Activated CD4-positive, CD25-positive, alpha-beta regulatory T cell (primary cell): ENCODE data around the gene ZSCAN5B.
"Not testable (repeated sequence)": the region's sequence is repeated elsewhere in the genome, so short reads cannot be mapped to it uniquely, and the experiment has no call there.

Experiments
- DNase-seq, 4 experiments: peaks; one replicate each; lab custom pipeline; 2025; lab: John Stamatoyannopoulos, UW

ZSCAN5B gene

GRCh38 chr19:56197646-56198045 is at the start of gene ZSCAN5B:
ZSCAN5B (minus strand) TSS chr19:56197783; CDS start chr19:56193052, 4,731 bp downstream.
- not testable (repeated sequence) for DNase-seq

- not testable (repeated sequence) for DNase-seq
Measured at GRCh38 chr19:56245764-56246163, 48.2 kb upstream of the ZSCAN5B start.

DNA sequence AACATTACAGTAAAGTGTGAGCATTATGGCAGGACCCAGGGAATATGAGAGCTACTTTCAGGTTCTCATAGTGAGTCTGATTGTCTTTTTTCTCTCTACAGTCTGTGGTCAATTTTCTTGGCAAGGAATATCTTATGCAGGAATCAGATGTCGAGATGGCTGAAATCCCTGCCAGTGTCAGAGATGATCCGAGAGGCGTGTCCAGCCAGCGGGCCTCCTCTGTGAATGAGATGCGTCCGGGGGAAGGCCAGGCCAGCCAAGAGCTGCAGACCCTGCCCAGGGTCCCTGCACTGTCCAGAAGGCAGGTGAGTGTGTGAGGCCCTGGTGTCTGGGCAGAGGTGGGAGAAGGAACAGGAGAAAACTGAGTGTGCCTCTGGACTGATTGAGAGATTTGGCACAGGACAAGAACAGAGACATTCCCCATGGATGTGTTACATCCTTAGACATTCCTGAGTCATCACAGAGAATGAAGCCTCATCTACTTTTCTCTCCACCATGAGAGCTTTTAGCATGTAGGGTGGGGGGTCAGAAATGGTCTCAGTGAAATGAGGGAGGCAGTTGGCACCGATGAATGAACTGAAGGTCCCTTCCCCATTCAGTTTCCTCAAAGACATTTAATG is 47.6 kb upstream of the ZSCAN5B start:
- DNase-seq: no peak

DNA sequence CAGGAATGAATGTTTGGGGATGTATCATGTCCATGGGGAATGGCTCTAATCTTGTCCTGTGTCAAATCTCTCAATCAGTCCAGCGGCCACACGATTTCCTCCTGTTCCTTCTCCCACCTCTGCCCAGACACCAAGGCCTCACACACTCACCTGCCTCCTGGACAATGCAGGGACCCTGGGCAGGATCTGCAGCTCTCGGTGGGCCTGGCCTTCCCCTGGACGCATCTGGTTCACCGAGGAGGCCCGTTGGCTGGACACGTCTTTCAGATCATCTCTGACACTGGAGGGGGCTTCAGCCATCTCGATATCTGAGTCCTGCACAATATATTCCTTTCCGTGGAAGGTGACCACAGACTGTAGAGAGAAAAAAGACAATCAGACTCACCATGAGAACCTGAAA is 25.9 kb upstream of the ZSCAN5B start:
- DNase-seq: no peak

GRCh38 chr19:56222901-56223300 is 25.3 kb upstream of the ZSCAN5B start:
- no peak for DNase-seq

GRCh38 chr19:56221851-56222250 is 24.3 kb upstream of the ZSCAN5B start:
- no peak for DNase-seq

- not testable (repeated sequence) for DNase-seq
Measured at GRCh38 chr19:56221442-56221841, 23.9 kb upstream of the ZSCAN5B start.

- DNase-seq: no peak
Measured at GRCh38 chr19:56218961-56219360, 21.4 kb upstream of the ZSCAN5B start.

DNA sequence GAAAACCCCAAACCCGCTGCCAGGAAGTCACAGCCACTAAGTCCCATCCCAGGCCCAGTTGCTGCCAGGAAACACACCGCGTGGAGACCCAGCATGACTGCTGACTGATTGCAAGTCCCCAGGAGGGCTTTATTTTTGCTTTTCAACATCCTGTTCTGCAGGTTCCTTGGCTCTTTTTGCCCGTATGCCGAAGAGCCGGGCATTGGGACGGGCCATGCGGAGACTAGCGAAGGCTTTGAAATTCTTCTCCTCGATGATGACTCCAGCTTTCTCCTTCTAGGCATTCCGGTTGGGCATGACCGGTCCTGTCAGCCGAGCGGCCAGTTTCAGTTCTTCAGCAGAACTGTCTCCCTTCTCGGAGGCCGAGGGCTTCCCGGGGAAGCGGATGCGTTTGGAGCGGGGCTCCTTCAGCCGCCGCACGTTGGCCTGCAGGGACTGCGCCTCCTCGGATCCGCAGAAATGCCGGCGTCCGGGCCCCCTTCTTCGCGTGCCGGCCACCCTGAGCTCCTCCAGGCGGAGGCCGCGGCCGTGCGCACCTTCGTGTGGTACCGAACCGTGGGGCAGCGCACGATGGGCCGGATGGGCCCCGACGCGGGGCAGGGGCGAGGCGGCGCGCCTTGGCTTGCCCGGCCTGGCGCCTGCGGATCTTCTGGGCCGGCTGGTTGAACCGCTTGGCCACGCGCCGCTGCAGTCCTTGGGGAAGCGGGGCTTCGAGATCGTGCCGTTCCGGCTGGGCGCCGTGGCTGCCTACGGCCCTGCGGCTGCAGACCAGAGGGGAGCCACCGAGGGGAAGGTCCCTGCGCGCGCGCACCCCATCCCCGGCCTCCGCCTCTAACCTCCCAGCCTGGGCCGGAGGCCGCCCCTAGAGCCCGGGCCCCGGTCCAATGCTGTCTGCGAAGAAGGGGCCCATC is 19.7 kb upstream of the ZSCAN5B start:
- no peak for DNase-seq

- DNase-seq: no peak
Measured at GRCh38 chr19:56211718-56212117, 14.1 kb upstream of the ZSCAN5B start.

DNA sequence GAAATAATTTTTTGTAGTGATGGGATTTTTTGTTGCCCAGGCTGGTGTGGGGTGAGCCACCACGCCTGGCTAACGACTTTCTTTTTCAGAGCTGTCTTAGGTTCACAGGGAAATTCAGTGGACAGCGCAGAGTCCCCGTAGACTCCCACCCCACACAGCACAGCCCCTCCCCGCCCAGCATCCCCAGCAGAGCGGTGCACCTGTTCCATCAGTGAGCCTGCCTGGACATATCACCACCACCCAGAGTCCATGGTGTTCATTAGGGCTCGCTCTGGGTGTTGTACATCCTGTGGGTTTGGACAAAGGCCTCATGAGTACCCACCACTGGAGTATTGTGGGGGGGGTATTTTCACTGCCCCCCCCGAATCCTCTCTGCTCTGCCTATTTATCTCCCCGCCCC is 12.5 kb upstream of the ZSCAN5B start:
- not testable (repeated sequence) for DNase-seq

GRCh38 chr19:56209091-56209490 is 11.5 kb upstream of the ZSCAN5B start:
- DNase-seq: no peak

DNA sequence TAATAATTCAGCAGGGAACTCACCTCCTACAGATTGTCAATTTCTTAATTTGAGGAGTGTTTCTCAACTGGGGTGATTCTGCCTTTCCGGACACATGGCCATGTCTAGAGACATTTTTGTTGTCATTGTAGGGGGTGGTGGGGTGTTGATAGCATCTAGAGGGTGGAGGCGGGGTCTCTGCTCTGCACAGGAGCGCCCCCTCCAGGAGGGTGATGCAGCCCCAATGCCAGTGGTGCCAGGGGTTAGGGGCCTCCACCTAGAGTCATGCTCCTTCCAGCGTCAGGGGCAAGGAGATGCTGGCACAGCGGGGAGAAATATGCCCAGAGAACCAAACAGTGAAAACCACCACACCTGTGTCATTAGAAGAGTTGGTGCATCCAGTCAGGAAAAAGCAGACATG is 10.0 kb upstream of the ZSCAN5B start:
- DNase-seq: not testable (repeated sequence)

- no peak for DNase-seq
Measured at GRCh38 chr19:56201973-56202372, 4.4 kb upstream of the ZSCAN5B start, which contains the start of gene ZSCAN5C. ZSCAN5C (plus strand) TSS chr19:56202273; CDS start chr19:56205914, 3,641 bp downstream.

DNA sequence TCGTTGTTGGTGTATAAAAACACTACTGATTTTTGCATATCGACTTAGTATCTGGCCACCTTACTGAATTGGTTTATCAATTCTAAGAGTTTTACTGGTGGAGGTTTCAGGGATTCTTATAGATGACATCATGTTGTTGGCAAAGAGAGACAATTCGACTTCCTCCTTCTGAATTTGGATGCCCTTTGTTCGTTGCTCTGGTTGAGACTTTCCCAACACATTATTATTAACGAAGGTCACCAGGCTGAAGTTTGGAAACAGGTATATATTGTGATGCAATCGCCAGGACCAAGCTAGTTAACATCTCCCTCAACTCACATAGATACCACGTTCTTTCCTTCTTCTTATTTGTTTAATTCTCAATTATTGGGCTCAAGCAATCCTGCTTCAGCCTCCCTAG is 2.1 kb upstream of the ZSCAN5B start:
- no peak for DNase-seq

DNA sequence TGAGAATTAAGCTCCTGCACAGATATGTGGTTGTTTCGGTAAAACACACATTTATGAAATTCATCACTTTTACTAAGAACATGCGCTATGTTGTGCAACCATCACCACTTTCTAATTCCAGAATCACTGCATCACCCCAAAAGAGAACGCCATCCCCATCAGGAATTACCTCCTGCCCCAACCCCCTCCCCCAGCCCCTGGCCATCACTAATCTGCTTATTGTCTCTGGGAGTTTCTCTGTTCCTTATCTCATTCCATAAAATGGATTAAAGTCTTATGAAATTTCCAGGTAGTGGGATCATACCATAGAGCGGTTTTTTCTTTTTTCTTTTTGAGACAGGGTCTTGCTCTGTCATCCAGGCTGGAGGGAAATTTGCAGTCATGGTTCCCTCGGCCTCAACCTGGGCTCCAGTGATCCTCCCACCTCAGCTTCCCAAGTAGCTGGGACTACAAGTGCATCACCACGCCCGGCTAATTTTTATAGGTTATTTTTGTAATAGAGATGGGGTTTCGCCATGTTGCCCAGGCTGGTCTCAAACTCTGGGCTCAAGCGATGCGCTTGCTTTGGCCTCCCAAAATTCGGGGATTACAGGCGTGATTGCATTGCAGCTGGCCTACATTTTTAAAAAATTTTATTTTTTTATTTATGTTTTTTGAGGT is 3.5 kb downstream of the ZSCAN5B start:
- no peak for DNase-seq

- no peak for DNase-seq
Measured at GRCh38 chr19:56191711-56192110, 5.9 kb downstream of the ZSCAN5B start.

DNA sequence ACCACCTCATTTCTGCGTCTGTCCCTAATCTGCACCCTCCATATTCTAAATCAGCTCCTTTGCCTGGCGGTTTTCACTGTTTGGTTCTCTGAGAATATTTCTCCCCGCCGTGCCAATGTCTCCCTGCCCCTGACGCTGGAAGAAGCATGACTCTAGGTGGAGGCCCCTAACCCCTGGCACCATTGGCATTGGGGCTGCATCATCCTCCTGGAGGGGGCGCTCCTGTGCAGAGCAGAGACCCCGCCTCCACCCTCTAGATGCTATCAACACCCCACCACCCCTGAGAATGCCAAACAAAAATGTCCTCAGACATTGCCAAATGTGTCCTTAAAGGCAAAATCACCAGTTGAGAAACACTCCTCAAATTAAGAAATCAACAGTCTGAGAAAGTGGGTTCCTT is 6.5 kb downstream of the ZSCAN5B start:
- no peak for DNase-seq

- no peak for DNase-seq
Measured at GRCh38 chr19:56189785-56190184, 7.8 kb downstream of the ZSCAN5B start.

DNA sequence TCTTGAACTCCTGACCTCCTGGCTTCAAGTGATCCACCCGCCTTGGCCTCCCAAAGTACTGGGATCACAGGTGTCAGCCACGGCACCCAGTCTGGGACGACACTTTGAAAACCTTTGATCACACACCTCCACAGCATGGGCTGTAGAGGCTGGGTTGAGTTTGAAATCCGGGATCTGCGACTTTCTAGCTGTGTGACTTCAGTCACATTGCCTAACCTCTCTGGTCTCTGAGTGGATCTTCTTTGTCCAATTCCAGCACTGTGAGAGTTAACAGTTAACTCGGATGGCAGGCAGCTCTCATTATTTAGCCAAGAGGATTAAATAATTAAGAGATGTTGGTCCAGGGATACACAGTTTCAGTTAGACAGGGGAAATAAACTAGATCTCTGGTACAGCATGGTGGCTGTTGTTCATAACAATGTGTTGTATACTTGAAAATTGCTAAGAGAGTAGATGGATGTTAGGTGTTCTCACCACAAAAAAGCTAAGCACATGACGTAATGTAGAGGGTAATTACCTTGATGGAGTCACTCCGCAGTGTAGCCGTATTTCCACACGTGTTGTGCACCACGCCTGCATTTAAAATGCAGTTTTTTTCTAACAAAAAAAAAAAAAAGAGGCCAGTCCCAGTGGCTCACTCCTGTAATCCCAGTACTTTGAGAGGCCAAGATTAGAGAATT is 19.9 kb downstream of the ZSCAN5B start:
- DNase-seq: no peak

DNA sequence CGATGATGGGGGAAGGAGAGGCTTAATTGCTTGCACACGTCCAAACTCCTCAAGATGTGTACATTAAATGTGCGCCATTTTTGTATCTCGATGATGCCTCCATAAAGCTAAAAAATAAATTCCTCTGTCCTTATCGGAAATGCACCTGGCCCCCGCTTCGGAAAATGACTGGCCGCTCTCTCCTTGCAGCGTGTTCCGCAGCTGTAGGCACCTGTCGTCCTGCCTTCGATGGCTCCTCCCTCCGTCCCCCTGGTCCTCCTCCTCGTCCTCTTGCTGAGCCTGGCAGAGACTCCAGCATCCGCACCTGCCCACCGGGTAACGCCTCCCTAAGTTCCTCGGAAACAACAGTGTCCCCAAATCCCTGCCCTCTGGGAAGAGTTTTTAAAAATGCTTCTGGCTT is 20.7 kb downstream of the ZSCAN5B start:
- no peak for DNase-seq

- not testable (repeated sequence) for DNase-seq
Measured at GRCh38 chr19:56176310-56176709, 21.3 kb downstream of the ZSCAN5B start.
